HepG2 (cell line): Measurements from ENCODE around the gene MSMO1. TPM values are rescaled to one million over a fixed set of nuclear protein-coding genes. Genes with fewer than 3 reads are reported as not detected.

Source experiments
- AHDC1 ChIP-seq: sonication (generic); formaldehyde crosslinking; IDR thresholded peaks from 2 replicates; pipeline ENCODE4 v1.5.1; 2020; ENCODE audit warnings: mild to moderate bottlenecking, missing genetic modification reagents, borderline replicate concordance
- FOXK1 ChIP-seq: sonication (generic); formaldehyde crosslinking; IDR thresholded peaks from 2 replicates; pipeline ENCODE4 v1.4.0; 2020; ENCODE audit warnings: low read depth, missing genetic modification reagents, borderline replicate concordance
- NBN ChIP-seq: fragments of 450-650 bp; conservative IDR thresholded peaks from 2 replicates; pipeline ENCODE4 v1.6.1; 2017
- NPAS2 ChIP-seq: sonication (generic); formaldehyde crosslinking; IDR thresholded peaks from 2 replicates; pipeline ENCODE4 v1.8.0; 2022; ENCODE audit warnings: mild to moderate bottlenecking, missing genetic modification reagents, borderline replicate concordance
- SIN3A ChIP-seq: IDR thresholded peaks from 2 replicates; pipeline ENCODE4 v1.6.1; 2011; ENCODE audit warnings: low read depth, mild to moderate bottlenecking, control low read depth, low read length, borderline replicate concordance
- SOX6 ChIP-seq, 2 experiments: fragments of 450-650 bp in 1 of 2; sonication (generic) in 1 of 2; formaldehyde crosslinking in 1 of 2; IDR thresholded peaks; 2 replicates each; pipeline versions ENCODE4 v1.4.0 to v1.6.1; 2017 to 2020; ENCODE audit warnings: antibody characterized with exemption in 1 of 2, mild to moderate bottlenecking in 1 of 2, missing genetic modification reagents in 1 of 2
- THRA ChIP-seq: sonication (generic); formaldehyde crosslinking; IDR thresholded peaks from 2 replicates; pipeline ENCODE4 v1.4.0; 2020; ENCODE audit warnings: missing genetic modification reagents, borderline replicate concordance
- ZBTB33 ChIP-seq: sonication (generic); formaldehyde crosslinking; IDR thresholded peaks from 2 replicates; pipeline ENCODE4 v1.4.0; 2020; ENCODE audit warnings: missing genetic modification reagents
- ZNF282 ChIP-seq: fragments of 450-650 bp; IDR thresholded peaks from 2 replicates; pipeline ENCODE4 v1.6.1; 2018; ENCODE audit not compliant: partially characterized antibody
- ZNF543 ChIP-seq: sonication (generic); formaldehyde crosslinking; IDR thresholded peaks from 2 replicates; pipeline ENCODE4 v1.4.0; 2020; ENCODE audit warnings: mild to moderate bottlenecking, missing genetic modification reagents
- ZNF614 ChIP-seq: IDR thresholded peaks from 2 replicates; pipeline ENCODE4 v1.6.1; 2018; ENCODE audit warnings: missing biosample characterization, missing genetic modification reagents, inconsistent platforms, borderline replicate concordance
- ZNF687 ChIP-seq: sonication (generic); formaldehyde crosslinking; IDR thresholded peaks from 2 replicates; pipeline ENCODE4 v1.5.1; 2020; ENCODE audit warnings: mild to moderate bottlenecking, missing genetic modification reagents, moderate library complexity
- ZNF850 ChIP-seq: sonication (generic); formaldehyde crosslinking; conservative IDR thresholded peaks from 2 replicates; pipeline ENCODE4 v1.9.0; 2021; ENCODE audit warnings: mild to moderate bottlenecking, missing genetic modification reagents
- polyA plus RNA-seq, 8 experiments: library from polyadenylated mRNA; depleted of rRNA in 3 of 8; stranded (reverse) in 7 of 8; unstranded in 1 of 8; fragments of >200 nt; fragmentation: Illumina TruSeq in 4 of 8; extraction: Trizol in 4 of 8; gene quantifications; 2 replicates each; pipeline versions ENCODE4 v1.2.1 to v1.2.3, GENCODE V29; 2011 to 2016; ENCODE audit warnings: low read depth in 4 of 8, missing spikeins in 1 of 8, mixed read lengths in 1 of 8; ENCODE audit not compliant: insufficient read depth in 1 of 8
- total RNA-seq, 5 experiments: library from RNA; depleted of rRNA; stranded (reverse); fragments of >200 nt; fragmentation: Illumina TruSeq; extraction: Trizol; gene quantifications; 2 replicates each; pipeline ENCODE4 v1.2.3, GENCODE V29; 2016; ENCODE audit warnings: low read depth in 1 of 5
- TF ChIP-seq, protein P1 (sequence below): sonication (generic); formaldehyde crosslinking; IDR thresholded peaks from 2 replicates; pipeline ENCODE4 v1.8.1; 2023; ENCODE audit warnings: mild to moderate bottlenecking, missing genetic modification reagents

The MSMO1 gene
- total and polyA plus RNA-seq, 2 of the 13 experiments (the other 11 are each of a cell fraction or from before 2014, with no cell fraction given), result 98.1 to 216 TPM

- no peak for TF ChIP-seq ZNF687 (CRISPR knock-in tag)
- TF ChIP-seq, protein P1, sequence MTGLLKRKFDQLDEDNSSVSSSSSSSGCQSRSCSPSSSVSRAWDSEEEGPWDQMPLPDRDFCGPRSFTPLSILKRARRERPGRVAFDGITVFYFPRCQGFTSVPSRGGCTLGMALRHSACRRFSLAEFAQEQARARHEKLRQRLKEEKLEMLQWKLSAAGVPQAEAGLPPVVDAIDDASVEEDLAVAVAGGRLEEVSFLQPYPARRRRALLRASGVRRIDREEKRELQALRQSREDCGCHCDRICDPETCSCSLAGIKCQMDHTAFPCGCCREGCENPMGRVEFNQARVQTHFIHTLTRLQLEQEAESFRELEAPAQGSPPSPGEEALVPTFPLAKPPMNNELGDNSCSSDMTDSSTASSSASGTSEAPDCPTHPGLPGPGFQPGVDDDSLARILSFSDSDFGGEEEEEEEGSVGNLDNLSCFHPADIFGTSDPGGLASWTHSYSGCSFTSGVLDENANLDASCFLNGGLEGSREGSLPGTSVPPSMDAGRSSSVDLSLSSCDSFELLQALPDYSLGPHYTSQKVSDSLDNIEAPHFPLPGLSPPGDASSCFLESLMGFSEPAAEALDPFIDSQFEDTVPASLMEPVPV (CRISPR knock-in tag), result no peak
- no peak for TF ChIP-seq NBN
- peak; percentile 99 for TF ChIP-seq AHDC1
- TF ChIP-seq ZNF850, result no peak
- no peak for TF ChIP-seq ZNF282
- no peak for TF ChIP-seq SIN3A
- no peak for TF ChIP-seq NPAS2 (CRISPR knock-in tag)
- TF ChIP-seq THRA (CRISPR knock-in tag), result peak; percentile 92
- no peak for TF ChIP-seq SOX6 (IDR thresholded peaks at IDR 0.05)
- TF ChIP-seq SOX6 (CRISPR knock-in tag; IDR thresholded peaks at IDR 0.05), result peak; percentile 97
- TF ChIP-seq ZBTB33, result peak; percentile 33; the same call in 1 of the 2 replicates
- TF ChIP-seq ZNF543 (CRISPR knock-in tag), result no peak
- TF ChIP-seq ZNF614 (CRISPR knock-in tag), result peak; percentile 97
- peak; percentile 77; the same call in 1 of the 2 replicates for TF ChIP-seq FOXK1 (CRISPR knock-in tag)
Measured at GRCh38 chr4:165369522-165369921, 42.1 kb downstream of the MSMO1 start (continued).
